Measurements from ENCODE around the gene EMP3.
A peak's percentile ranks its signal among the peaks of the same experiment; 100 is the strongest.

- TF ChIP-seq, protein P1, sequence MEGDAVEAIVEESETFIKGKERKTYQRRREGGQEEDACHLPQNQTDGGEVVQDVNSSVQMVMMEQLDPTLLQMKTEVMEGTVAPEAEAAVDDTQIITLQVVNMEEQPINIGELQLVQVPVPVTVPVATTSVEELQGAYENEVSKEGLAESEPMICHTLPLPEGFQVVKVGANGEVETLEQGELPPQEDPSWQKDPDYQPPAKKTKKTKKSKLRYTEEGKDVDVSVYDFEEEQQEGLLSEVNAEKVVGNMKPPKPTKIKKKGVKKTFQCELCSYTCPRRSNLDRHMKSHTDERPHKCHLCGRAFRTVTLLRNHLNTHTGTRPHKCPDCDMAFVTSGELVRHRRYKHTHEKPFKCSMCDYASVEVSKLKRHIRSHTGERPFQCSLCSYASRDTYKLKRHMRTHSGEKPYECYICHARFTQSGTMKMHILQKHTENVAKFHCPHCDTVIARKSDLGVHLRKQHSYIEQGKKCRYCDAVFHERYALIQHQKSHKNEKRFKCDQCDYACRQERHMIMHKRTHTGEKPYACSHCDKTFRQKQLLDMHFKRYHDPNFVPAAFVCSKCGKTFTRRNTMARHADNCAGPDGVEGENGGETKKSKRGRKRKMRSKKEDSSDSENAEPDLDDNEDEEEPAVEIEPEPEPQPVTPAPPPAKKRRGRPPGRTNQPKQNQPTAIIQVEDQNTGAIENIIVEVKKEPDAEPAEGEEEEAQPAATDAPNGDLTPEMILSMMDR (IDR thresholded peaks at IDR 0.05) = no peak
- peak in 1 of 2 donors; percentile 73 for TF ChIP-seq POLR2A (IDR thresholded peaks at IDR 0.05)
These were observed 38.7 kb downstream of the EMP3 start, which contains the start of the genes SYNGR4 and TMEM143 for GRCh38 chr19:48363810-48364597.

Measured in thyroid gland (tissue), 4 donors.